ENCODE measurements around the gene ZNF710. TPM values are rescaled to one million over a fixed set of nuclear protein-coding genes. Genes with fewer than 3 reads are reported as not detected.

ZNF710 gene
- total and polyA plus RNA-seq, 2 of the 8 experiments (the other 6 are each of a cell fraction or from before 2014, with no cell fraction given), result 10.5 to 24.0 TPM

- ChIA-PET POLR2A (ENCODE audit: partially characterized antibody) (interaction anchor here (0.8 kb wide), 1 partner anchor 17 kb away, joined by 3 read pairs; the partner anchor contains the start of gene IDH2), CTCF (ENCODE audit: partially characterized antibody) (interaction anchor here (1.1 kb wide), 1 partner anchor 24 kb away, joined by 4 read pairs; no protein-coding TSS in a partner anchor)
- no peaks in the 10 kb centered on the region for H3K4me1 ChIP-seq (replicated peaks in 1 of 4; ENCODE audit: control insufficient read depth in 3 of 4, insufficient read depth in 4 of 4, low read length in 3 of 4)
- H4K20me1 ChIP-seq (replicated peaks in 1 of 2; ENCODE audit: control insufficient read depth in 1 of 2, insufficient read depth in 2 of 2, low read length in 2 of 2), result no peaks in the 10 kb centered on the region
- H3K23ac ChIP-seq (ENCODE audit: insufficient read length), result no peak overlapping the region
- peaks cover 0 to 4% of the 10 kb centered on the region in 2 experiments; a peak in 3 of 4 replicates for H3K9me3 ChIP-seq (ENCODE audit: insufficient read depth in 2 of 2, low read depth in 1 of 2, low read length in 1 of 2)
- no peaks in the 10 kb centered on the region for H3K79me2 ChIP-seq (ENCODE audit: control insufficient read depth in 1 of 2, insufficient read depth in 2 of 2, low read length in 2 of 2)
- no peak overlapping the region for H2BK20ac ChIP-seq (ENCODE audit: low read length)
- H3K56ac ChIP-seq (replicated peaks; ENCODE audit: insufficient read length, low read depth, low read length), result no peak overlapping the region
- H3K9ac ChIP-seq (replicated peaks in 1 of 4; ENCODE audit: extremely low read depth in 1 of 4, low read depth in 3 of 4, low read length in 3 of 4), result no peak overlapping the region
- no peak overlapping the region for H3K14ac ChIP-seq (ENCODE audit: insufficient read length)
- H4K5ac ChIP-seq (ENCODE audit: insufficient read length, low read depth, low read length), result no peak overlapping the region
- no peak overlapping the region for H4K8ac ChIP-seq (ENCODE audit: extremely low read depth, insufficient read depth, low read length)
- no peak overlapping the region for H3K4me3 ChIP-seq (ENCODE audit: extremely low read depth in 1 of 4, insufficient read depth in 2 of 4, low read depth in 3 of 4, low read length in 4 of 4)
- no peaks in the 10 kb centered on the region for H3K27me3 ChIP-seq (replicated peaks in 1 of 4; ENCODE audit: control insufficient read depth in 3 of 4, extremely low read depth in 1 of 4, insufficient read depth in 3 of 4, low read length in 3 of 4)
- no peak overlapping the region for H4K91ac ChIP-seq (replicated peaks; ENCODE audit: insufficient read length, low read length)
- H3K36me3 ChIP-seq (ENCODE audit: control insufficient read depth in 2 of 4, insufficient read depth in 4 of 4, low read length in 3 of 4), result no peaks in the 10 kb centered on the region
- no peak overlapping the region for H2BK120ac ChIP-seq (replicated peaks; ENCODE audit: low read depth, low read length)
- H3K27ac ChIP-seq (ENCODE audit: low read depth, low read length), result no peak overlapping the region
- H2BK15ac ChIP-seq (ENCODE audit: low read length), result no peak overlapping the region
- H3K79me1 ChIP-seq (ENCODE audit: low read depth, low read length), result no peaks in the 10 kb centered on the region
- no peak overlapping the region for H3K4me2 ChIP-seq (ENCODE audit: insufficient read depth in 1 of 2, low read depth in 2 of 2, low read length in 2 of 2)
- H2BK5ac ChIP-seq (ENCODE audit: low read depth, low read length), result no peak overlapping the region
- no peak for FAIRE-seq
- no peak for DNase-seq (ENCODE audit: low read depth in 1 of 2, low spot score in 2 of 2)
- no peaks in the 10 kb centered on the region for H3K23me2 ChIP-seq (ENCODE audit: low read depth, low read length)
- no peak overlapping the region for H2AFZ ChIP-seq (ENCODE audit: low read length)
- H2AK5ac ChIP-seq (ENCODE audit: low read depth, low read length), result no peak overlapping the region
- no peak overlapping the region for H2BK12ac ChIP-seq (ENCODE audit: low read depth, low read length)
- no peak overlapping the region for H3K18ac ChIP-seq (ENCODE audit: extremely low read depth, low read length)
- no peak overlapping the region for H3K4ac ChIP-seq (replicated peaks; ENCODE audit: insufficient read length, low read depth, low read length)
- TF ChIP-seq NRF1 (IDR thresholded peaks at IDR 0.05; ENCODE audit: low read depth, low read length) (no peak), GTF2F1 (IDR thresholded peaks at IDR 0.05; ENCODE audit: borderline replicate concordance, low read depth, low read length) (no peak), POLR2A (IDR thresholded peaks at IDR 0.05; ENCODE audit: control extremely low read depth in 1 of 2, low read depth in 2 of 2, low read length in 2 of 2) (no peak), CTBP2 (IDR thresholded peaks at IDR 0.05; ENCODE audit: borderline replicate concordance, insufficient read depth, insufficient read length, low read length) (no peak), BCL11A (IDR thresholded peaks at IDR 0.05; ENCODE audit: low read depth in 2 of 2, low read length in 2 of 2) (no peak), RXRA (IDR thresholded peaks at IDR 0.05; ENCODE audit: insufficient read depth, low read depth, low read length) (no peak), ATF3 (IDR thresholded peaks at IDR 0.05; ENCODE audit: insufficient read depth, low read depth, low read length) (no peak), SP4 (IDR thresholded peaks at IDR 0.05; ENCODE audit: low read length) (no peak), YY1 (IDR thresholded peaks at IDR 0.05; ENCODE audit: low read depth, low read length) (no peak), CTCF (IDR thresholded peaks at IDR 0.05; ENCODE audit: control extremely low read depth in 1 of 3, insufficient read depth in 1 of 3, low read depth in 1 of 3, low read length in 3 of 3) (no peak), SRF (IDR thresholded peaks at IDR 0.05; ENCODE audit: low read depth, low read length) (no peak), RAD21 (IDR thresholded peaks at IDR 0.05 in 1 of 2, conservative IDR thresholded peaks at IDR 0.05 in 1 of 2; ENCODE audit: low read depth in 2 of 2, low read length in 2 of 2) (no peak)
Measured at GRCh38 chr15:90119367-90119766, 118.2 kb downstream of the ZNF710 start.

Data from H1 (cell line).